DND-41 (cell line): Measurements from ENCODE around the gene KLK12.

ENCODE experiments used
- ATAC-seq: fragments of 200-7000 bp; cut with Tn5 transposase; 3 replicates; pipeline ENCODE4 v1.9.1; 2021; ENCODE audit warnings: low read depth; ENCODE audit not compliant: insufficient read depth
- DNase-seq: peaks from one replicate; pipeline ENCODE4 v3.0.0-alpha.2; 2020
- H2AFZ ChIP-seq: 2 replicates; pipeline ENCODE4 v1.6.0; 2012; ENCODE audit warnings: low read depth, low read length
- H3K27ac ChIP-seq: 2 replicates; pipeline ENCODE4 v1.5.1; 2012; ENCODE audit warnings: low read length, inconsistent platforms
- H3K27me3 ChIP-seq: fragments of 200-600 bp; sonication (generic); 2 replicates; pipeline ENCODE4 v1.6.0; 2012; ENCODE audit warnings: low read length, mild to moderate bottlenecking, inconsistent platforms; ENCODE audit not compliant: insufficient read depth, poor library complexity
- H3K36me3 ChIP-seq: 2 replicates; pipeline ENCODE4 v1.5.1; 2012; ENCODE audit warnings: low read length, inconsistent platforms; ENCODE audit not compliant: insufficient read depth
- H3K4me1 ChIP-seq: 2 replicates; pipeline ENCODE4 v1.5.1; 2012; ENCODE audit warnings: mild to moderate bottlenecking, low read length; ENCODE audit not compliant: insufficient read depth
- H3K4me2 ChIP-seq: 2 replicates; pipeline ENCODE4 v1.6.0; 2012; ENCODE audit warnings: mild to moderate bottlenecking, moderate library complexity, low read length, inconsistent platforms; ENCODE audit not compliant: insufficient read depth
- H3K4me3 ChIP-seq, 2 experiments: fragments of 200-600 bp in 1 of 2; shearing (Covaris generic) in 1 of 2; 2 replicates each; pipeline ENCODE4 v1.5.1; 2012 to 2016; ENCODE audit warnings: inconsistent platforms in 2 of 2, low read length in 2 of 2, mild to moderate bottlenecking in 2 of 2, low read depth in 1 of 2, moderate library complexity in 1 of 2
- H3K79me2 ChIP-seq: 2 replicates; pipeline ENCODE4 v1.6.0; 2012; ENCODE audit warnings: low read length, inconsistent platforms; ENCODE audit not compliant: insufficient read depth
- H3K9ac ChIP-seq: 2 replicates; pipeline ENCODE4 v1.6.0; 2012; ENCODE audit warnings: low read depth, mild to moderate bottlenecking, inconsistent platforms, low read length, moderate library complexity
- H3K9me3 ChIP-seq: 2 replicates; pipeline ENCODE4 v1.5.1; 2012; ENCODE audit warnings: low read length, moderate library complexity, mild to moderate bottlenecking, inconsistent platforms; ENCODE audit not compliant: insufficient read depth, severe bottlenecking
- H4K20me1 ChIP-seq: 2 replicates; pipeline ENCODE4 v1.6.0; 2012; ENCODE audit warnings: low read length; ENCODE audit not compliant: insufficient read depth
- CTCF ChIP-seq: IDR thresholded peaks from 2 replicates; pipeline ENCODE4 v1.5.1; 2012; ENCODE audit warnings: borderline replicate concordance, low read length, moderate library complexity, mild to moderate bottlenecking; ENCODE audit not compliant: poor library complexity, severe bottlenecking; ENCODE audit errors: extremely low read depth
- EZH2 ChIP-seq: IDR thresholded peaks from 3 replicates; pipeline ENCODE4 v1.6.1; 2012; ENCODE audit warnings: borderline replicate concordance, low read depth, mild to moderate bottlenecking, moderate library complexity, low read length, inconsistent platforms; ENCODE audit not compliant: severe bottlenecking

KLK12 gene

GRCh38 chr19:51075998-51076397 lies 41.2 kb upstream of the KLK12 start:
- no peak overlapping the region for H3K4me2 ChIP-seq
- H2AFZ ChIP-seq, result no peak overlapping the region
- no peak for DNase-seq
- no peak for ATAC-seq
- TF ChIP-seq CTCF (no peak), EZH2 (no peak)
- no peak overlapping the region for H3K27ac ChIP-seq
- no peaks in the 10 kb centered on the region for H3K79me2 ChIP-seq
- H4K20me1 ChIP-seq, result no peaks in the 10 kb centered on the region
- H3K4me1 ChIP-seq, result no peaks in the 10 kb centered on the region
- H3K9ac ChIP-seq, result no peak overlapping the region
- peaks cover 2% of the 10 kb centered on the region for H3K9me3 ChIP-seq
- no peaks in the 10 kb centered on the region for H3K27me3 ChIP-seq
- H3K4me3 ChIP-seq, result no peak overlapping the region
- H3K36me3 ChIP-seq, result no peaks in the 10 kb centered on the region

GRCh38 chr19:51071095-51071405 lies 36.2 kb upstream of the KLK12 start:
- H3K36me3 ChIP-seq, result no peaks in the 10 kb centered on the region
- H3K4me2 ChIP-seq, result no peak overlapping the region
- DNase-seq, result no peak
- H2AFZ ChIP-seq, result no peak overlapping the region
- no peak for ATAC-seq
- no peaks in the 10 kb centered on the region for H4K20me1 ChIP-seq
- H3K4me1 ChIP-seq, result no peaks in the 10 kb centered on the region
- no peak for TF ChIP-seq EZH2
- no peak for TF ChIP-seq CTCF
- no peaks in the 10 kb centered on the region for H3K27me3 ChIP-seq
- H3K4me3 ChIP-seq, result no peak overlapping the region
- H3K9ac ChIP-seq, result no peak overlapping the region
- no peak overlapping the region for H3K27ac ChIP-seq
- no peaks in the 10 kb centered on the region for H3K79me2 ChIP-seq
- peaks cover 2% of the 10 kb centered on the region for H3K9me3 ChIP-seq

- H3K36me3 ChIP-seq, result no peaks in the 10 kb centered on the region
- no peak overlapping the region for H3K27ac ChIP-seq
- no peaks in the 10 kb centered on the region for H3K27me3 ChIP-seq
Measured at GRCh38 chr19:51070334-51071094, 35.7 kb upstream of the KLK12 start.

More at GRCh38 chr19:51070334-51071094, 35.7 kb upstream of the KLK12 start:
- TF ChIP-seq EZH2, result no peak
- no peak for TF ChIP-seq CTCF
- no peak for ATAC-seq
- no peak overlapping the region for H3K4me3 ChIP-seq
- no peaks in the 10 kb centered on the region for H3K4me1 ChIP-seq
- H3K79me2 ChIP-seq, result no peaks in the 10 kb centered on the region
- no peak overlapping the region for H3K9ac ChIP-seq
- H2AFZ ChIP-seq, result no peak overlapping the region
- H4K20me1 ChIP-seq, result no peaks in the 10 kb centered on the region
- no peak for DNase-seq
- peaks cover 2% of the 10 kb centered on the region for H3K9me3 ChIP-seq
- no peak overlapping the region for H3K4me2 ChIP-seq
